Smooth muscle cell (in vitro differentiated cells): ENCODE measurements around the gene XPNPEP3. TPM values are rescaled to one million over a fixed set of nuclear protein-coding genes. Genes with fewer than 3 reads are reported as not detected.
A peak's percentile ranks its signal among the peaks of the same experiment; 100 is the strongest.
"Not testable (repeated sequence)": the region's sequence is repeated elsewhere in the genome, so short reads cannot be mapped to it uniquely, and the experiment has no call there.

Source experiments
- DNase-seq: peaks from one replicate; lab custom pipeline; 2025; ENCODE audit not compliant: unreplicated experiment; lab: John Stamatoyannopoulos, UW
- H2AFZ ChIP-seq: fragments of 200-600 bp; sonication (generic); 2 replicates; pipeline ENCODE4 v1.6.0; 2016; ENCODE audit warnings: antibody characterized with exemption, low read depth, mild to moderate bottlenecking
- H3F3A ChIP-seq: fragments of 200-600 bp; sonication (generic); 2 replicates; pipeline ENCODE4 v1.6.0; 2017; ENCODE audit warnings: antibody characterized with exemption, low read depth
- H3K27ac ChIP-seq: fragments of 200-600 bp; sonication (generic); 2 replicates; pipeline ENCODE4 v1.5.1; 2016; ENCODE audit warnings: low read depth, mild to moderate bottlenecking
- H3K27me3 ChIP-seq: fragments of 200-600 bp; sonication (generic); 2 replicates; pipeline ENCODE4 v1.6.1; 2016; ENCODE audit warnings: low read depth, mild to moderate bottlenecking
- H3K36me3 ChIP-seq: fragments of 200-600 bp; sonication (generic); 2 replicates; pipeline ENCODE4 v1.5.1; 2016; ENCODE audit warnings: low read depth
- H3K4me1 ChIP-seq: fragments of 200-600 bp; sonication (generic); 2 replicates; pipeline ENCODE4 v1.5.1; 2016; ENCODE audit warnings: low read depth
- H3K4me2 ChIP-seq: fragments of 200-600 bp; sonication (generic); 2 replicates; pipeline ENCODE4 v1.6.0; 2016; ENCODE audit warnings: mild to moderate bottlenecking
- H3K4me3 ChIP-seq: fragments of 200-600 bp; sonication (generic); 2 replicates; pipeline ENCODE4 v1.5.1; 2016; ENCODE audit warnings: mild to moderate bottlenecking
- H3K79me2 ChIP-seq: fragments of 200-600 bp; sonication (generic); 2 replicates; pipeline ENCODE4 v1.6.0; 2016; ENCODE audit warnings: low read depth, mild to moderate bottlenecking
- H3K9ac ChIP-seq: fragments of 200-600 bp; sonication (generic); 2 replicates; pipeline ENCODE4 v1.6.0; 2016; ENCODE audit warnings: low read depth
- H3K9me3 ChIP-seq: fragments of 200-600 bp; sonication (generic); replicated peaks from 2 replicates; pipeline ENCODE4 v1.5.1; 2016; ENCODE audit warnings: low read depth
- H4K20me1 ChIP-seq: fragments of 200-600 bp; sonication (generic); 2 replicates; pipeline ENCODE4 v1.6.0; 2016; ENCODE audit warnings: low read depth
- CTCF ChIP-seq: fragments of 200-600 bp; sonication (generic); IDR thresholded peaks from 2 replicates; pipeline ENCODE4 v1.5.1; 2017; ENCODE audit warnings: borderline replicate concordance, mild to moderate bottlenecking, antibody characterized with exemption; ENCODE audit not compliant: insufficient read depth, poor library complexity, severe bottlenecking
- WGBS: methylation state at CpG from one replicate; pipeline ENCODE4 v1.1.7; 2016; ENCODE audit warnings: low lambda C conversion rate; 5-methylcytosine and 5-hydroxymethylcytosine counted together
- polyA plus RNA-seq: library from polyadenylated mRNA; unstranded; fragments of >200 nt; fragmentation: Nextera tagmentation; extraction: Ambion mirVana; gene quantifications from 2 replicates; pipeline ENCODE4 v1.2.1, GENCODE V29; 2016
- total RNA-seq: library from RNA; depleted of rRNA; stranded (reverse); fragments of >200 nt; gene quantifications from 2 replicates; pipeline ENCODE4 v1.2.3, GENCODE V29; 2014

Gene XPNPEP3
- total and polyA plus RNA-seq, 2 experiments from 2014 or later, result 3.9 to 12.3 TPM

GRCh38 chr22:40829131-40829530, 27.8 kb upstream of the XPNPEP3 start:
- Histone ChIP-seq H3F3A (no peaks in the 10 kb centered on the region), H3K4me3 (no peak overlapping the region), H4K20me1 (no peaks in the 10 kb centered on the region), H3K27ac (no peak overlapping the region), H3K79me2 (peaks cover 2% of the 10 kb centered on the region), H3K9ac (no peak overlapping the region), H2AFZ (no peak overlapping the region), H3K4me1 (no peaks in the 10 kb centered on the region), H3K9me3 (no peaks in the 10 kb centered on the region), H3K4me2 (no peak overlapping the region), H3K36me3 (peaks cover 43% of the 10 kb centered on the region), H3K27me3 (no peaks in the 10 kb centered on the region)
- DNase-seq, result no peak
- TF ChIP-seq CTCF, result no peak
- 90% methylated on average over 6 of the region's 6 CpGs for WGBS

GRCh38 chr22:40834619-40835018, 22.3 kb upstream of the XPNPEP3 start:
- H3K27me3 ChIP-seq, result no peaks in the 10 kb centered on the region
- no peak overlapping the region for H3K9ac ChIP-seq
- no peak for DNase-seq
- no peaks in the 10 kb centered on the region for H3K4me1 ChIP-seq
- H3K9me3 ChIP-seq, result no peaks in the 10 kb centered on the region
- peak overlapping the region; percentile 27 for H3K27ac ChIP-seq
- H3K4me3 ChIP-seq, result no peak overlapping the region
- peaks cover 58% of the 10 kb centered on the region for H3K36me3 ChIP-seq
- no peaks in the 10 kb centered on the region for H3F3A ChIP-seq
- 92% methylated on average over 3 of the region's 3 CpGs for WGBS
- H2AFZ ChIP-seq, result no peak overlapping the region
- peaks cover 29% of the 10 kb centered on the region for H4K20me1 ChIP-seq
- no peak overlapping the region for H3K4me2 ChIP-seq
- no peak for TF ChIP-seq CTCF
- H3K79me2 ChIP-seq, result peaks cover 42% of the 10 kb centered on the region

GRCh38 chr22:40838486-40838885, 18.5 kb upstream of the XPNPEP3 start:
- Histone ChIP-seq H3K79me2 (peaks cover 71% of the 10 kb centered on the region), H2AFZ (no peak overlapping the region), H3F3A (no peaks in the 10 kb centered on the region), H4K20me1 (peaks cover 60% of the 10 kb centered on the region), H3K27ac (no peak overlapping the region), H3K9ac (no peak overlapping the region), H3K36me3 (peaks cover 51% of the 10 kb centered on the region), H3K4me3 (no peak overlapping the region), H3K4me2 (no peak overlapping the region), H3K4me1 (no peaks in the 10 kb centered on the region), H3K9me3 (no peaks in the 10 kb centered on the region), H3K27me3 (no peaks in the 10 kb centered on the region)
- no peak for DNase-seq
- no peak for TF ChIP-seq CTCF
- WGBS, result 95% methylated on average over 3 of the region's 3 CpGs

DNA sequence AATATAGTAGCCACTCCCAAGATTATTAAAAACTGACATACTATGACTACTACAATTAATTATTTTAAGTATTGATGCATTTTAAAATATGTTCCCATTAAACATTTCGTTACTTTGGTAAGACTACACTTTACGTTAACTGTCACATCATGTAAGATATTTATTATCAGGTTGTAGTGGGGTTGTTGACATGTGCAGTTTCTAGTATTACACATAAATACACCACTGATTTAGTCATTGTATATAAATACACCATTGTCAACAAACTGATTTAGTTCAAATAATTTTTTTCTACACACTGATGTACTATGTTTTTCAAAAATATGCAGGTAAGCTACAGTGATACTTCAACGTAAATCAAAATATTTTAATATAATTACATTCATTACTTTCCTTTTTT, 12.0 kb upstream of the XPNPEP3 start:
- 98% methylated on average over 3 of the region's 3 CpGs for WGBS
- no peak overlapping the region for H3K27ac ChIP-seq

DNA sequence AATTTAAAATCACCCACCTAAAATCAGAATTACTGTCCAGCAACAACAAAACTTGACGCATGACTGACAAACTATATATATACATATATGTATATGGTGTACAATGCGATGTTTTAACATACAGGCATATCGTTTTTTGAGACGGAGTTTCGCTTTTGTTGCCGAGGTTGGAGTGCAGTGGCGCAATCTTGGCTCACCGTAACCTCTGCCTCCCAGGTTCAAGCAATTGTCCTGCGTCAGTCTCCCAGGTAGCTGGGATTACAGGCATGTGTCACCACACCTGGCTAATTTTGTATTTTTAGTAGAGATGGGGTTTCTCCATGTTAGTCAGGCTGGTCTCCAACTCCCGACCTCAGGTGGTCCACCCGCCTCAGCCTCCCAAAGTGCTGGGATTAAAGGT, 11.1 kb upstream of the XPNPEP3 start:
- H3K9me3 ChIP-seq, H3K27ac ChIP-seq, H3K27me3 ChIP-seq, H3F3A ChIP-seq, H2AFZ ChIP-seq, DNase-seq, H3K4me1 ChIP-seq, H3K9ac ChIP-seq, H3K4me2 ChIP-seq, H3K4me3 ChIP-seq: not testable (repeated sequence)
- whole genome bisulfite sequencing, result 96% methylated on average over 11 of the region's 11 CpGs
- Histone ChIP-seq H3K79me2 (peaks cover 95% of the 10 kb centered on the region), H4K20me1 (peaks cover 70% of the 10 kb centered on the region), H3K36me3 (peaks cover 43% of the 10 kb centered on the region)

More for the DNA sequence above, 12.0 kb upstream of the XPNPEP3 start:
- peaks cover 91% of the 10 kb centered on the region for H3K79me2 ChIP-seq
- no peaks in the 10 kb centered on the region for H3F3A ChIP-seq
- H3K4me1 ChIP-seq, result no peaks in the 10 kb centered on the region
- no peak for TF ChIP-seq CTCF
- H3K4me3 ChIP-seq, result no peak overlapping the region
- peaks cover 48% of the 10 kb centered on the region for H3K36me3 ChIP-seq
- no peaks in the 10 kb centered on the region for H3K9me3 ChIP-seq
- no peak overlapping the region for H2AFZ ChIP-seq
- no peak overlapping the region for H3K4me2 ChIP-seq
- H4K20me1 ChIP-seq, result peaks cover 66% of the 10 kb centered on the region
- no peak overlapping the region for H3K9ac ChIP-seq
- no peak for DNase-seq
- H3K27me3 ChIP-seq, result no peaks in the 10 kb centered on the region
